Adipocyte (in vitro differentiated cells): Measurements from ENCODE around the gene EXD2.

ENCODE experiments used
- DNase-seq: peaks from one replicate; pipeline ENCODE4 v3.0.0-alpha.2; 2015; ENCODE audit warnings: low read depth
- H3K27me3 ChIP-seq: replicated peaks from 2 replicates; pipeline ENCODE4 v1.7.0; 2013; ENCODE audit warnings: mild to moderate bottlenecking, low read length, moderate library complexity; ENCODE audit not compliant: control insufficient read depth, insufficient read depth
- H3K36me3 ChIP-seq: 2 replicates; pipeline ENCODE4 v1.7.0; 2013; ENCODE audit warnings: low read length, mild to moderate bottlenecking, moderate library complexity; ENCODE audit not compliant: control insufficient read depth, insufficient read depth, severe bottlenecking
- H3K4me1 ChIP-seq: 2 replicates; pipeline ENCODE4 v1.7.0; 2013; ENCODE audit warnings: mild to moderate bottlenecking, low read length, moderate library complexity; ENCODE audit not compliant: control insufficient read depth, insufficient read depth
- H3K4me3 ChIP-seq: 2 replicates; pipeline ENCODE4 v1.7.0; 2013; ENCODE audit warnings: mild to moderate bottlenecking, low read length, moderate library complexity
- H3K9ac ChIP-seq: 2 replicates; pipeline ENCODE4 v1.7.0; 2013; ENCODE audit warnings: mild to moderate bottlenecking, low read length, moderate library complexity
- H3K9me3 ChIP-seq: 2 replicates; pipeline ENCODE4 v1.7.0; 2013; ENCODE audit warnings: mild to moderate bottlenecking, low read length, moderate library complexity; ENCODE audit not compliant: control insufficient read depth

EXD2 gene, protein sequence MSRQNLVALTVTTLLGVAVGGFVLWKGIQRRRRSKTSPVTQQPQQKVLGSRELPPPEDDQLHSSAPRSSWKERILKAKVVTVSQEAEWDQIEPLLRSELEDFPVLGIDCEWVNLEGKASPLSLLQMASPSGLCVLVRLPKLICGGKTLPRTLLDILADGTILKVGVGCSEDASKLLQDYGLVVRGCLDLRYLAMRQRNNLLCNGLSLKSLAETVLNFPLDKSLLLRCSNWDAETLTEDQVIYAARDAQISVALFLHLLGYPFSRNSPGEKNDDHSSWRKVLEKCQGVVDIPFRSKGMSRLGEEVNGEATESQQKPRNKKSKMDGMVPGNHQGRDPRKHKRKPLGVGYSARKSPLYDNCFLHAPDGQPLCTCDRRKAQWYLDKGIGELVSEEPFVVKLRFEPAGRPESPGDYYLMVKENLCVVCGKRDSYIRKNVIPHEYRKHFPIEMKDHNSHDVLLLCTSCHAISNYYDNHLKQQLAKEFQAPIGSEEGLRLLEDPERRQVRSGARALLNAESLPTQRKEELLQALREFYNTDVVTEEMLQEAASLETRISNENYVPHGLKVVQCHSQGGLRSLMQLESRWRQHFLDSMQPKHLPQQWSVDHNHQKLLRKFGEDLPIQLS

DNA sequence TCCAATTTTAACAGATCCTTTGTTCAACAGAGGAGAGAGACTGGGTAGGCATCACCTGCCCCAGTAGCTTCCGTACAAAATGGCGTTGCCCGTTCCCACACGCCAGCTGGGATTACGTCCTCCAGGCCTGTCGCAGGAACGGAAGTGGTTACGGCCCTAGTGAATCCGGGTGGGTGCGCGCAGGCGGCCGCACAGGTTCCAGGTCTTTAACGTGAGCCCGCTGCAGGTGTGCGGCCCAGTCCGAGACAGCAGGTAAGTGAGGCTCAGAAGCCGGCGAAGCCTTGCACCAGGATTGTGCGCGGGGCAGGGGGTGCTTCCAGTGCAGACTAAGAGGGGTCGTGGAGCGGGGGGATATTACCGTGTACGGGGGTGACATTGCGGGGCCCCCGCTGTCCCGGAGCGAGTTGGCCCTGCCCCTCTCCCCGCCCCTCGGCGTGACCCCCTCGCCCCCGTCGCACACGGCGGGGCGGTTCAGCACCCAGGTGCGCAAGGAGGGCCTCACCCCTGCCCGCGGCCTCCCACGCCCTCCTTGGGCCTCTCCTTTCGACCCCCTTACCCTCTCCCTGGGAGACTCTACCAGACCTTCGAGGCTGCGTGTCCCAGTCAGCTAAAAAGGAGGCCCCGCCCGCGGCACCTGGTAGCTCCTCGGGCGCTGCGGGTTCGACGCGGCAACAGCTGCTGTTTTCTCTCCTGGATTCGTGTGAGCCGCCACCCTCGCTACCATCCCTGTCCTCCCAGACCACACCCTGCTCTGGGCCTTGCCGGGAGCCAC lies at the start of gene EXD2:
EXD2 (plus strand) TSS at position 159 of the 772 bp plus-strand sequence. CDS start 17,973 bp downstream, outside the sequence.
- H3K27me3 ChIP-seq: no peaks in the 10 kb centered on the region
- H3K9ac ChIP-seq: peak within 1 kb of the TSS; percentile 82
- H3K36me3 ChIP-seq: no peaks in the 10 kb centered on the region
- peak within 1 kb of the TSS; percentile 93 for H3K4me3 ChIP-seq
- DNase-seq: peak; percentile 81
- no peaks in the 10 kb centered on the region for H3K4me1 ChIP-seq
- no peaks in the 10 kb centered on the region for H3K9me3 ChIP-seq

DNA sequence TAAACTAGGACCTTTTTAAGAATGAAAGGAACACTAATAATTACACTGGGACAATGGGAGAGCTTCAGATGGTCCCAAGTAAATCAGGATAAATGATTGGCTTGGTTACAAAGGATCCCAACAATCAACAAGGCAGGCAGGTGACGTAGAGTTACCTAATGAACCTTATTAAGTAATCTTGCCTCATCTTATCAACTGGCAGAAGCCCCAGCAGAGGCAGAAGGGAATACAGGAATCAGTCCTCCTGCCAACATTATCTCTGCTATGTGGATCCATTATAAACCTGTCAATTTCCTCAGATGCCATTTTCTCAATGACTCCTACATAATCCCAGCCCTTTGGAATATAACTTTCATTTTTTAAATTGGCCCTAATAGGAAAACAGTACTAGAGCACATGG lies 49.7 kb upstream of the EXD2 start:
- Histone ChIP-seq H3K27me3 (no peaks in the 10 kb centered on the region), H3K9ac (no peak overlapping the region)

DNA sequence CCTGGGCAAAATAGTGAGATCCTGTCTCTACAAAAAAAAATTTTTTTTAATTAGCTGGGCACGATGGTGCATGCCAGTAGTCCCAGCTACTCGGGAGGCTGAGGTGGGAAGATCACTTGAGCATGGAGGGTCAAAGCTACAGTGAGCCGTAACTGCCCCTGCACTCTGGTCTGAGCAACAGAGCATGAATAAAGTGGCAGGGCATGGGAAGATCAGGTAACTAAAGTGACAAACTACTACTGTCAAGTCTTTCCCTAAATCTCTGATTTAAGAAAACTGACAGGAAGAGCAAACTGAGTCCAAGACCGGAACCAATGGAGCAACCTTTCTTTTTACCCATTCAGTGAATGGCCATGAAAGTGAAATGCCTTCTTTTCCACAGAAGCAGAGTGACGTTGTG lies 49.2 kb upstream of the EXD2 start:
- Histone ChIP-seq H3K9ac (no peak overlapping the region), H3K4me1 (peaks cover 22% of the 10 kb centered on the region), H3K9me3 (no peaks in the 10 kb centered on the region), H3K4me3 (no peak overlapping the region), H3K36me3 (peaks cover 23% of the 10 kb centered on the region), H3K27me3 (no peaks in the 10 kb centered on the region)
- no peak for DNase-seq

More for the DNA sequence above, 49.7 kb upstream of the EXD2 start:
- Histone ChIP-seq H3K9me3 (no peaks in the 10 kb centered on the region), H3K4me3 (no peak overlapping the region), H3K36me3 (peaks cover 20% of the 10 kb centered on the region), H3K4me1 (peaks cover 23% of the 10 kb centered on the region)
- DNase-seq: no peak

DNA sequence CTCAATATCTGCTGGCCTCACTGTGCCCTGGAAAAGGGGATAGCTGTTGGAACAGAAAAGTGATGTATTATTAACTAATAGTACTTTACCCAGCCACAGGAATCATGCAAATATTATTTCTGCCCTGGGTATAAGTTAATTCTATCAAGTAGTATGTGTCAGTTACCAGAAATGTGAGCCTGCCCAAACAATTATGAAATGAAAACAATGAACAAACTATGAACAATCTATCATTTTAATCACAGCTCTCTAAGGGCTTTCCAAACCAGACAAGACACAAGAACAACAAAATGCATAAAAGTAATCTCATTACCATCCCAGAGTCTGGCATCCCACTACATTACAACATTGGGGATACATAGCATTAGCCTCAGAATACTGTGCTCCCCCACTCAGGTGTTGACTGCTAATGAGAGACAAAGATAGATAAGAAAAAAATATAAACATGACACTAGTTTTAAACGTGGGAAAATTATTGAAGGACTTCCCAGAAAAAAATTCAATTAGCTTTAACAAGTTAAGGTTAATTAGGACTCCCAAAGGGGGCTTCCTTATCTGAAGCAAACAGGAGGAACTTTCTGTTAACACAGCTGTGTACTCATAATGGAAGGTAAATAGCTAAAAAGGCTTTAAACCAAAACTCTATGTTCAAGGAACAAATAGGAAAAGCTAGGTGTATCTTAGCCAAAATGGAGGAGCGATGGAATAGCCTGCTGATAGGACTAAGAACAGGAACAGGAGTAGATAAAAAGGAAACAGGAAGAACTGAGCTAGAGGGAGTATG lies 41.6 kb upstream of the EXD2 start:
- peak; percentile 33 for DNase-seq
- no peak overlapping the region for H3K9ac ChIP-seq
- H3K4me3 ChIP-seq: no peak overlapping the region
- peaks cover 27% of the 10 kb centered on the region for H3K36me3 ChIP-seq
- H3K4me1 ChIP-seq: peaks cover 38% of the 10 kb centered on the region
- H3K9me3 ChIP-seq: no peaks in the 10 kb centered on the region
- no peaks in the 10 kb centered on the region for H3K27me3 ChIP-seq

DNA sequence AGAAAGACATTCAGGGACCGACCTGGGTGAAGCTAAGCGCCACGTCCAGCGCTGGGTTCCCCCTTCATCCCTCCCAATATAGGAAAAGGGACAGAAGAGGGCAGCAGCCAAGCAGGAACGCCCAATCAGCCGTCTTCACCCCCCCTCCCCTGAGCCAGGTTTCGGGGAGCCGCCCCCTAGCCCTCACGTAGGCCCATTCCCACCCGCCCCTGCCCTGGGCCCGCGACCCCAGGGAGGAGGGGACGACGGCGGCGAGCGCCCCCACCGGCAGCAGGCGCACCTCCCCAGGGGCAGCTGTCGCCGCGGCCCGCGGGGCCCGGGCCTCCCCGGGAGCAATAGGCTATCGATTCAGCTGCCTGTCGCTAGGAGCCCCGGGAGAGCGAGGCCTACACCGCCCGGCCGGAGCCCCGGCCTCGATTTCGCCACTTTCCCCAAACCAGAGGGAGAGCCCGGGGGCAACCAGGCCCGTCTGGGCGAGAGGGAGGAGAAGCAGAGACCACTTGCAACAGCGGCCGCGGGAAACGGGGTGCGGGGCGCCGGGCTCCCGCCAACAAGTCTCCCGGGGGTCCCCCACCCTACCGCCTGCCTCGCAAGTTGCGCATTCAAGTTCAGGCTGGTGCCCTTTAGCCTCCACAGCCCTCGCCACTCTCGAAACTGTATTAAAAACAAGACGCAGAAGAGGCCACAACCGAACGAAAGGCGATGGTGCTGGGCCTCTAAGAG lies 39.7 kb upstream of the EXD2 start:
- Histone ChIP-seq H3K9ac (peak overlapping the region; percentile 98), H3K36me3 (peaks cover 22% of the 10 kb centered on the region), H3K9me3 (no peaks in the 10 kb centered on the region), H3K27me3 (no peaks in the 10 kb centered on the region), H3K4me1 (peaks cover 54% of the 10 kb centered on the region), H3K4me3 (peak overlapping the region; percentile 97)
- peak; percentile 82 for DNase-seq

DNA sequence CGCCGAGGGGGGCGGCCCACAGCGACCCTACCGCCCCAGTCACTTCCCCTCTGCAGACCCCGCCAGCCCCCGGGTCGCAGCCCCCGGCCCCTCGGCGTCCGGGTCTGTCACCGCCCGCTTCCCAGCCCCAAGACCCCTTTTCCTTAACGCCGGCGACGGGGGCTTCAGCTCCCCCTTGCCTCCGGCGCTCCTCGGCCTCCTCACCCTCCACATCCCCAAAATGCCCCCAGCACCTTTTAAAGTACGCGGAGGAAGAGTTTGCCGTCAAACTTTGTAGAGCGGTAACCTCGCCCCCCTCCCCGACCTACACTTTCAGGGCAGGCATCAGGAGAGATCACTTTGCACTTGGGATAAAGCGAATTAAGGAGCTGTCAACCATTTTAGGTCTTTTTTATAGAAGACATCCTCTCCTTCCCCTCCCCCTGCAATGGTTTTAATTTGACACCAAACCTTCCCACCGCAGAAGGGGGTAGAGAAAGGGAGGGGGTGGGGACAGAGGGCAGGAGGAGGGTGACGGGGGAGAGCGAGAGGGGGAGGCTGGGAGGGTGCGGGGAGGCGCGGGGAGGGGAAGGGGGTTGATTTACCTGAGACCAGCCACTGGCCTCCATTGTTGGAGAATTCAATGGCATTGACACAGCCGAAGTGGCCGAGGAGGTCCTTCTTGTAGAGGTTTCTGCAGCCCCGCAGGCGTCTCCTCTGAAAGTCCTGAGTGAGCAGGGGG lies 39.0 kb upstream of the EXD2 start:
- Histone ChIP-seq H3K27me3 (no peaks in the 10 kb centered on the region), H3K4me1 (peaks cover 51% of the 10 kb centered on the region), H3K4me3 (peak overlapping the region; percentile 97), H3K9me3 (no peaks in the 10 kb centered on the region), H3K9ac (peak overlapping the region; percentile 98), H3K36me3 (peaks cover 16% of the 10 kb centered on the region)
- DNase-seq: peak; percentile 72

DNA sequence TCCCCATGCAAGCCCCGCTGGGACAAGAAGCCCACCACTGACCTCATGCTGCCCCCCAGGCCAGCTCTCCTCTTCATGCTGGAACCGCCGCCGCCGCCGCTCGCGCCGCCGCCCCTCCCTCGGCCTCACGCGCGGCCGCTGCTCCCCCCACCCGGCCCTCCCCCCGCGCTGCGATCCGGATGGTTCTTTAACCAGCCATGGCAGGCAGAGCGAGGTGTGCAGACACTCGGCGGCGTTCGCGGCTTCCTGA lies 38.5 kb upstream of the EXD2 start, which contains the start of gene DCAF5:
DCAF5 (minus strand) TSS at position 218 of the 250 bp plus-strand sequence; CDS start at position 77, 141 bp downstream.
- DNase-seq: no peak
- Histone ChIP-seq H3K4me3 (peak within 1 kb of the TSS; percentile 97), H3K9ac (peak within 1 kb of the TSS; percentile 98), H3K27me3 (no peaks in the 10 kb centered on the region), H3K4me1 (peaks cover 51% of the 10 kb centered on the region), H3K9me3 (no peaks in the 10 kb centered on the region), H3K36me3 (peaks cover 11% of the 10 kb centered on the region)

DNA sequence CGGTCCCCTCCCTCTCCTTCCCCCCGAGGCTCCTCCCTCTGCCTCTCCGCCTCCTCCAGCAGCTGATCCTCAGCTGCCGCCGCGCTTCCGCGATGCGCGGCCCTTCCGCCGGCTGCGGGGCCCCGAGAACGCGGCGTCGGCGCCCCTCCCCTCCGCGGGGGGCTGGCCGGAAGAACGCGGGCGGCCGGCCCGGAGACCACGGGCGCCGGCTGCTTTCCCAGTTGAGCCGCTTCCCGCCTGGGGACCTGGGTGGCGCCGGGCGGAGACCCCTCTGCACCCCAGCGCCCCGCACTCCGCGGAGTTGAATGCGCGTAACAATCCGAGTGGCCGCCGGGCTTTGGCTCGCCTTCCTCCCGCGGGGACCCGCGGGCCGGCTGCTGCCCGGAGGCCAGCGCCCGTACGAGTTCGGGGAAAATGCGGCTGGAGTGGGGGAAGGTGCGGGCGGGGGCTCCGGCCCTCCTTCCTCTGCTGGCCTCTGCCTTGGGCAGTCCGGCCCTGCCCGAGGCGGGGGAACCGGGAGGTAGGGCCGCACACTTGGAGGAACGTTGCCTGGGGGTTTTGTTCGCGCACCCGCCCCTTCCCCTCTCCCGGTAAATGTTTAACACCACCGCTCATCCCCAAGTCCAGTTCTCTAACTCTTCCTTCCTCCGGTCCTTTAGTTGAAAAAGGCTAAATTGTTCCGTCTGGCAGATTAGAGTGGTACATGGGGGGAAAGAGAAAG lies 38.0 kb upstream of the EXD2 start:
- Histone ChIP-seq H3K9ac (peak overlapping the region; percentile 98), H3K27me3 (no peaks in the 10 kb centered on the region), H3K9me3 (no peaks in the 10 kb centered on the region), H3K36me3 (peaks cover 7% of the 10 kb centered on the region), H3K4me3 (peak overlapping the region; percentile 97), H3K4me1 (peaks cover 51% of the 10 kb centered on the region)
- peak; percentile 97 for DNase-seq

DNA sequence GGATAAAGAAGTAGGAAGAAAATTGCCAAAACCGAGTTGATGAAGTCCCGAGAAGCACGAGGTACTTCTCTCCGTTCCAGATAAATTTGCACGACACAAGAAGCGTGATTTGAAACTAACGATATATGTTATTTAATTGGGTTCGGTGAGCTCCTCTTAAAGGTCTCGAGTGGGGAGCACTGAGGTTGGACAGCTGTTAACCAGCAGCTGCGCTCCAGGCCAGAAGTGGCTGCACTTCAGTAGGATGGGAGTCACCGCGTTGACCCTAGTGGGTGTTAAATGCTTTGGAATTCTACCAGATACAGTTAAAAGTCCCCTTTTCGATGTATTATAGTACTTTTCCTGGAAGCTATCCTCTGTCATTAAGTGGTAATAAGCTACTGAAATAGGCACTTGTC lies 37.4 kb upstream of the EXD2 start:
- Histone ChIP-seq H3K9ac (peak overlapping the region; percentile 98), H3K4me1 (peaks cover 47% of the 10 kb centered on the region), H3K4me3 (peak overlapping the region; percentile 97), H3K36me3 (peaks cover 3% of the 10 kb centered on the region), H3K27me3 (no peaks in the 10 kb centered on the region), H3K9me3 (no peaks in the 10 kb centered on the region)
- peak; percentile 62 for DNase-seq
